Measurements from ENCODE around the gene BPIFB2.

DNA sequence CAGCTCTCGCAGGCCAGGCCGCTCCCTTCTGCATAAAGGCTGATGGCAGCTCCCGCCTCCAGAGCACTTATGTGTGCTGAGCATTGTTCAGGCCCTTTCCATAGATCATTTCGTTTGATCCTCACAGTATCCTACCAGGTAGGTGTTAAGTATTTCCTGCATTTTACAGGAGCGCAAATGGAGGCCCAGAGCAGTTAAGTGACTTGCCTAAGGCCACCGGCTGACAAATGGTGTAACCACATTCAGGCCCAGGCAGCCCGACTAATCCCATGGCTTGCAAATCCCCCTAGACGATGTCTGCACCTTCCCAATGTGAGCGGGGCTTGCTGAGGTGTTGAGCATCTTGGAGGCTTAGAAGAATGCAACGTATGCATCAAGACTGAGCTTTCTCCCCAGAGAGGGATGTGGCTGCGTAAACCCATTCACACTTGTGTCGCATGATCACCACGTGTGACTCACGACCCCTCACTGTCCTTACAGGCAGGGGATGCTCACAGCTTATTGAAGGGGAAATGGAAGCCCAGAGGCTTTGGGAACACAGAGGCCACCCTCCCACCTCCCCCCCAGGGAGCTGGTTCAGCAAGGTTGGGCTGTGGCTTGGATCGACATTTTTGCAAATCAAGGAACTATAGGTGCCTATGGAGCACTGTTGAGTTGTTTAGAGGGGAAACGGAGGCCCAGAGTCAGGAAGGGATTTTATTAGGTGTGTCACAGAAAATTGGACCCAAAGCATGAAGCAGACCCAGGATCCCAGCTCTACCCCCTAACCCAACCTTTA is 7.0 kb downstream of the BPIFB2 start:
- TF ChIP-seq, protein P1, sequence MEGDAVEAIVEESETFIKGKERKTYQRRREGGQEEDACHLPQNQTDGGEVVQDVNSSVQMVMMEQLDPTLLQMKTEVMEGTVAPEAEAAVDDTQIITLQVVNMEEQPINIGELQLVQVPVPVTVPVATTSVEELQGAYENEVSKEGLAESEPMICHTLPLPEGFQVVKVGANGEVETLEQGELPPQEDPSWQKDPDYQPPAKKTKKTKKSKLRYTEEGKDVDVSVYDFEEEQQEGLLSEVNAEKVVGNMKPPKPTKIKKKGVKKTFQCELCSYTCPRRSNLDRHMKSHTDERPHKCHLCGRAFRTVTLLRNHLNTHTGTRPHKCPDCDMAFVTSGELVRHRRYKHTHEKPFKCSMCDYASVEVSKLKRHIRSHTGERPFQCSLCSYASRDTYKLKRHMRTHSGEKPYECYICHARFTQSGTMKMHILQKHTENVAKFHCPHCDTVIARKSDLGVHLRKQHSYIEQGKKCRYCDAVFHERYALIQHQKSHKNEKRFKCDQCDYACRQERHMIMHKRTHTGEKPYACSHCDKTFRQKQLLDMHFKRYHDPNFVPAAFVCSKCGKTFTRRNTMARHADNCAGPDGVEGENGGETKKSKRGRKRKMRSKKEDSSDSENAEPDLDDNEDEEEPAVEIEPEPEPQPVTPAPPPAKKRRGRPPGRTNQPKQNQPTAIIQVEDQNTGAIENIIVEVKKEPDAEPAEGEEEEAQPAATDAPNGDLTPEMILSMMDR (conservative IDR thresholded peaks at IDR 0.05): no peak
- TF ChIP-seq ZFX (IDR thresholded peaks at IDR 0.05): no peak

Data from C4-2B (cell line).